ENCODE data around the gene IQGAP3.

Gene IQGAP3

GRCh38 chr1:156492591-156493080 is 79.7 kb downstream of the IQGAP3 start:
- no peak for DNase-seq

GRCh38 chr1:156492013-156492590 is 80.3 kb downstream of the IQGAP3 start:
- DNase-seq: no peak

DNA sequence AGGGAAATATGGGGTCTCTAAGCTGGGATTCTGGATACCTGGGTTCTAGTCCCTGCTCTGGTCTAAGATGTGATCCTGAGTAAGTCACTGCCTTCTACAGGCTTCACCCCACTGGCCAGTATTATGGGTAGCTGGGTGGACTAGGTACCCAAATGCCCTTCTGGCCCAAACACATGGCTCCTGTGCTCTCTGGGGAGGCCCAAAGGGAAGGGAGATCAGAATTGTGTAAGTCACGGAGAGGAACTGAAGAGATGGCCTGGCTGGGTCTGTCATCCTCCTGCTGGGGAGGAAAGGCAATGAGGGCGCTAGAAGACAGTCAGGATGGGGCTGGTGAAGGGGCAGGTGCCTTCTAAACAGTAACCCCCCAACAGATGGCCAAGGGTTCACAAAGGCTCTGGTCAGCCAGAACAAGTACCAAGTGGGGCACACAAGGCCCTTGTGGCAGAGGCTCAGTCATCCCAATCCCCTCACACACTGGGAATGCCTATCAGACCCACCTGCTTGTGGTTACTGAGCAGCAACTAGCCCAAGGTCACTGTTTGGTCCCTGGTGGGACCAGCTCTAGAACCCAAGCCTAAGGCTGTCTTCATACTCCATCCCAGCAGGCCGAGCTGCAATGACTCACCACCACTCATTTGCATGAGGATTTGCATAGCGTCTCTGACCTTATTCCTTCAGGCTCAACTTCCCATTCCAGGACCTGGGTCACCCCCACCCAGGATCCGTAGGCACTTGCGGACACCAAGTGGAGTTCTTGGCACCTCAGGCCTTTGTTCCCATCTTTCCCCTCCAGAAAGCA is 81.0 kb downstream of the IQGAP3 start:
- DNase-seq: no peak

DNA sequence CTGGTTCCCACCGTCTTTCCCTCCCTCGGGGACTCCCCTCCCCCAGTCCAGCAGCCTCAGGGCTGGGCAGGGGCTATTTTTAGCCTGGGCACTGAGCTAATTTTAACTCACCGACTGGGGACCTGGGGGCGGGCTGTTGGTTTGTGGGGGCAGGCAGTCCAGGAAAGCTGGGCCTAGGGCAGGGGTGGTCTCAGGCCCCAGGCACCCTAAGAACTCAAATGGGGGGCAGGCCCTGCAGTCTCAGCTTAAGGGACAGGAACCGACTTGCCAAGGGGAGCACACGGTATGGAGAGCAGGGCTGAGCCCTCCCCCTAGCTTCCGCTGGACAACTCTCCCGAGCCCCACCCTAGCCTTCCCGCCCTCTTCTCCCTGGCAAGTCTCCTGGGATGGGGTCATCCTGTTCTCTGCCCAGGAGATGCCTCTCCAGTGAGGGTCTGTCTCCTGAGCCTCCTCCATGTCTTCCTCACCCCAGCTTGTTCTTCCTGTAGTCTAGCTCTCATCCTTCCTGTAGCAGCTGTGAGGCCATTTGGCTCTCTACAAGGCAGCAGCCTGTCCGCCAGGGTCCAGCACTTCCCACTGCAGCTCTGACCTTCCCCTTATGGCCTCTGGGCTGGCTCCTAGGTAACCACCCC is 81.8 kb downstream of the IQGAP3 start:
- DNase-seq: no peak

- DNase-seq: no peak
Measured at GRCh38 chr1:156489935-156490293, 82.5 kb downstream of the IQGAP3 start.

GRCh38 chr1:156489166-156489934 is 83.0 kb downstream of the IQGAP3 start:
- peak; percentile 74 for DNase-seq

DNA sequence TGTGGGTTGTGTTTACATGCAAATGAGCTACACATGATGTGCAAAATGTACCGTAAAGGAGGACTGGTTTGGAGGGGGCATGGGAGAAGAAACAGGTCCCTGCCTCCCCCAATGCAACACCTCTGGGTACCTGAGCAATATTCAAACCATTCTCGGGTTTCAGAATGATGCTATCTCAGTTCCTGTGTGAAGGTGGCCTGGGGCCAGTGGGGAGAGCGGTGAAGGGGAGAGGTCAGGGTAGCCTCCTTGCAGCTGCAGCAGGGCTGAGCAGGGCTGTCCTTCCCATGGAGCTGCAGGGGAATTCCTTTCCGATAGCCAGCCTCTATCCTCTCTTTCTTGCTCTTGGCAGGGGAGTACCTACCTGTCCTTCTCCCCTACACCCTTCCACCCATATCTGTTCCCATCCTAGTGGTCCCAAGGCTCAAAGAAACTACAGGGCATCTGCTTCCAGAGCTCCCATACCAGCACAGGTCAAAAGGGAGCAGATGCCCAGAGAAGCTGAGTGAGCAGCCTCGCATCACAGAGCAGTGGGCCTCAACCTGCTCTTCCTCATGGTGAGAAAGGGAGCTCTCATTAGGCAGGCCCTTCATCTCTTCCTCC is 83.7 kb downstream of the IQGAP3 start:
- DNase-seq: peak; percentile 85

DNA sequence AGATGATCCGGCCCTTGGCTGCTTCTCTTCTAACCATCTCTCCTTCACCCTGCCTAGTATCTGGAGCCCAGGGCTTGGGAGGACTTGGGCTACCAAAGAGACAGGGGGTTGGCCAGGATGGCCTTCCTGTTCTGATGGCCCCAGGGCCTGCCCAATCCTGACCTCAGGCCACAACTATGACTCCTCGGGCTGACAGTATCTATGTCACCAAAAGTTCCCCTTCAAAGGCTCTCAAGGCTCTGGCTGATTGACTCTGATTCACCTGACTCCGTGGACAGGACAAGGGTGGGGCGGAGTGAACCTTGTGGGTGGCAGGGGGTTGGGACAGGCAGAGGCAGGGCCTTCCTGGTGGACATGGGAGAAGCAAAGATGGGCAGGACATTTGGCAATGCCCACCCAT is 84.5 kb downstream of the IQGAP3 start:
- DNase-seq: peak; percentile 63

DNA sequence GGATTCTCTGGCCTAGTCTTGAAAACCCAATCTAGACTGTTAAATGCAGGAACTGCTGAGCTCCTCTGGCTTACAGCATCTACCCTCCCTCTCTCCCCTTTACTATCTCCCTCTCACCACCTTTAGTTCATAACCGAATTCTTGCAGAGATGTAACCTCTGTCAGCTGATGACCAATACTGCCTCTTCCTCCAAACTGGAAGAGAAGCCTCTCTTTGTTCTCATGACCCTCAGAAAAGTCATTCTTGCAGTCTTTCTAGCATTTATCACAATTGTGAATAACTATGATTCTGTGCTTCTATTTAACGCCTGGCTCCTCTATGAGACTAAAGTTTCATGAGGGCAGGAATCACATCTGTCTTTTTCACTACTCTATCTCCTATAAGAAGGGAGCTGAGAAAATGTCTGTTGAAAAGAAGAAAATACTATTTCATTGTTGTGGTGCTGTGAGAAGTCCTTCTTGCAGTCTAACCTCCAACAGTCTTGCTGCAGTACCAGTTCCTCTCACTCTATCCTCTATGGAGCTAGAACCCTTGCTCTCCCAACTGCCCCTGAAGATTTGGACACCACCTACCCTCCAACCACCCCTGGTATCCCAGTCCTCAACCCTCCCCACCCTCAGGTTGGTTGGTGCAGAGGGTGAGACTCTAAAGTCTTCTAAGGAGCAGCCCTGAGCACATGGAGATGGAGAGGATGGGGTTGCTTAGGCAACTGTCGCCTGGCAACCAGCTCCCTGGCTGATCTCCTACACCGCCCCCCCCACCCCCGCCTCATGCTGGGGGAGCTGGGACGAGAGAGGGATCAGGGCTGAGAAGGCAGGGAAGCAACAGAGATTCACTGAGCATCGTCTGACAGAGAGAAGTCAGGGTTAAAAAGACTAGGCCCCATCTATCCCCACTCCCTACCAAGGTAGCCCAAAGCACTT is 85.7 kb downstream of the IQGAP3 start:
- no peak for DNase-seq

DNA sequence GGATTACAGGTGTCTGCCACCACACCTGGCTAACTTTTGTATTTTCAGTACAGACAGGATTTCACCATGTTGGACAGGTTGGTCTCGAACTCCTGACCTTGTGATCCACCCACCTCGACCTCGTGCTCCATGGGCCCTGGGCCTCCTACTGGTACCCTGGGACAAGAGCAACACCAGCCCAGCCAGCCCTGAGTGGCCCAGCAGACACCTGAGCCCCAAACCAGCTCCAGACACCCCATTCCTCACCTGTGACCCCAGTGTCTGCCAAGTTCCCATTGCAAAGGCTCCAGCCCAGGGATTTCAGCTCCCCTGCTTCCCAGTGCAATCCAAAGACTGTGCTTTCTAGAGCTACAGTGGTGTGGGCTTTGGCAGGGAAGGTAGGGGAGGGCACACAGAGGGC is 86.4 kb downstream of the IQGAP3 start:
- DNase-seq: no peak

- no peak for DNase-seq
Measured at GRCh38 chr1:156484480-156485058, 87.8 kb downstream of the IQGAP3 start.

GRCh38 chr1:156483397-156483796 is 89.0 kb downstream of the IQGAP3 start:
- DNase-seq: no peak

DNA sequence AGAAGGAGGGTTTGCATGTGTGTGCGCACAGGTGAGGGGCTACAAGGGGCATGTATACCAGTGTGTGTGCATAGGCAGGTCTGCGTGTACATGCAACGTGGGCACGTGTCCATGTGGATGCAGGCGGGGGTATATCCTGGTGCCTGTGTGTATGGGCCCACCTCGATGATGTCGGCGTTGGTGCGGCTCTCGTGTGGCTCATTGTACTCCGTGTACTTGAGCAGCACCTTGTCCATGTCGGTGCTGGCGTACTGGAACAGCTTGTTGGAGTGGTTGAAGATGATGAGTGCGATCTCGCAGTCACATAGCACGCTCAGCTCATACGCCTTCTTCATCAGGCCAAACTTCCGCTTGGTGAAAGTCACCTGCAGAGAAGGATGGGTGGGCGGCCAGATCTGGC is 90.1 kb downstream of the IQGAP3 start:
- DNase-seq: no peak

GRCh38 chr1:156481527-156481926 is 90.8 kb downstream of the IQGAP3 start:
- DNase-seq: no peak

- peak; percentile 79 for DNase-seq
Measured at GRCh38 chr1:156480411-156481192, 91.8 kb downstream of the IQGAP3 start.

DNA sequence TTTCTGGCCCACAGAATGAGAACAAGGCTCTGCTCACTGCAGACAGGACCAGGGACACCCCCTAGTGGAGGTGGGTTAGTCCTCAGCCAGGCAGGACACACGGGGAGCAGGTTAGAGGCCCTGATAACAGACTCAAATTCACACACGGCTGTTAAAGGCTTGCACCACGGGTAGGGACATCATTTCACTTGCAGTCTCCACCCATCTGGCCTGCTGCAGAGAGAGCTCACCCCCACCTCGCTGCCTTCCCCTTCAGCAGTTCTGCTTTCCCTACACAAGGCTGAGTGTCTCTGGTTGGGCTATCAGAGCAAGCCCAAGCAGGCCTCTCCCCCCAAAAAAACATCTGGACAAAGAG is 92.4 kb downstream of the IQGAP3 start:
- DNase-seq: no peak

- DNase-seq: no peak
Measured at GRCh38 chr1:156479093-156480015, 93.0 kb downstream of the IQGAP3 start.

DNA sequence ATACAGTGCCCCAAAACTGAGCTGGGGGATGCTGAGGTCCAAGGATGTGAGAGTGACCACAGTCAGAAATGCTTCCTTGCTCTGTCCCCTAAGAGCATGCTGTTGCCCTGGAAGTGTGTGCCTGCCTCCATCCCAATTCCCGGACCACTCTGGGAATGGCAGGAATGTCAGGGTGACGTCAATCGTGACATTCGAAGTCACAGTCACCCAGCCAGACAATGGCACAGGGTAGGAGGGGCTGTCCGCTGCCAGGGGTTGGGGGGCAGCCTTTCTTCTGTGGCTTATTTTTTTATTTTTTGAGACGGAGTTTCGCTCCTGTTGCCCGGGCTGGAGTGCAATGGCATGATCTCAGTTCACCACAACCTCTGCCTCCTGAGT is 94.1 kb downstream of the IQGAP3 start:
- DNase-seq: no peak

- no peak for DNase-seq
Measured at GRCh38 chr1:156477526-156478249, 94.7 kb downstream of the IQGAP3 start.

Data from activated CD4-positive, alpha-beta T cell treated with anti-CD3 and anti-CD28 coated beads, Interleukin-2, amount 50 U/mL, for 16 hours (primary cell).